ENCODE data around the gene RALGPS2. TPM values are rescaled to one million over a fixed set of nuclear protein-coding genes. Genes with fewer than 3 reads are reported as not detected.

The RALGPS2 gene
- total and polyA plus RNA-seq, 2 of the 13 experiments (the other 11 are each of a cell fraction or from before 2014, with no cell fraction given): 15.6 to 36.0 TPM

DNA sequence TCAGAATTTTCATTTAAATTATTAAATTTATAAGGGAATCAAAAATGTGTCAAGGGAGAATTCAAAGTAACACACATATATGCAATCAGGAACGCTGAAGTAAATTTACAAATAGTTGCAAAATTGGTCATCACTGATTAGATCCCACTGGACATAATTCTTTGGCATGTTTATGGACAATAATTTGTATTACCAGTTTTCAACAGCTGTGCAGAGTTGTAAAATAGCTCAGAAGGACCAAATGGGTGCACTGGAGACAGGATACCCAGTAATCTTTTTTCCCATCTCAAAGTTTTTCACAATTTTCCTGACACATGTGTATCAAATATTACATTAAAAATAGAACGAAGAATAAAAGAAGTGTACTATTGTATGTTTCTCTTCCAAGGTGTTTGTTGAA is 149.9 kb downstream of the RALGPS2 start (continued):
- TF ChIP-seq, protein P1, sequence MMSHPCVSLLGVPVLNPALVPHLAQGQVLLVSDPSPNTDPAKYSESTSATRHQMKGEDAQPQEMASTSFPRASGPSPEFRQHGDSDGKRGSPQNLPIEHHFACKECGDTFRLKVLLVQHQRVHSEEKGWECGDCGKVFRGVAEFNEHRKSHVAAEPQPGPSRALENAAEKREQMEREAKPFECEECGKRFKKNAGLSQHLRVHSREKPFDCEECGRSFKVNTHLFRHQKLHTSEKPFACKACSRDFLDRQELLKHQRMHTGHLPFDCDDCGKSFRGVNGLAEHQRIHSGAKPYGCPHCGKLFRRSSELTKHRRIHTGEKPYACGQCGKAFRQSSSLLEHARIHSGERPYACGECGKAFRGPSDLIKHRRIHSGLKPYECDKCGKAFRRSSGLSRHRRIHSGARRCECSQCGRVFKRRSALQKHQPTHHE (CRISPR knock-in tag; IDR thresholded peaks at IDR 0.05; ENCODE audit: borderline replicate concordance): no peak
- TF ChIP-seq NFRKB (IDR thresholded peaks at IDR 0.05): no peak

DNA sequence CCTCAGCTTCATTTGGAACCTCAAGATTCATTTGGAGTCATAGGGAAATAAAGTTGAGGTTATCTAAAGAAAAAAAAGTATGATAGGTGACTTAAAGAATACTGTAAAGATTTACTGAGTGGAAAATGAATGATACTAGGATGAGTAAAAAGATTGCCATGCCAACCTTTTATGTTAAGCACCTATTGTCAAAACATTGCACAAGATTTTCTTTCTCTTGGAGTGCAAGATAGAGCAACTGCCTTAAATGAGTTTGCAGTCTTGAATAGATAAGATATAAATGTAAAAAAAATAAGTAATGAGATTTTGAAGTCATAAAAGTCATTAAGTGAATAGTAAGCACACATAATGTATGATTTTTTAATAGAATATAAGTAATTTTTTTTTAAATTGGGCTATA is 150.9 kb downstream of the RALGPS2 start:
- no peak overlapping the region for H3K27ac ChIP-seq (ENCODE audit: extremely low read length, insufficient read depth, low read length)
- ChIA-PET CTCF (ENCODE audit: low intra/inter-chr PET ratio, low total read pairs) (no interaction called here), POLR2A (no interaction called here)
- no peak for DNase-seq (ENCODE audit: low spot score)
- no peak overlapping the region for H3K4me3 ChIP-seq (replicated peaks in 1 of 3; ENCODE audit: insufficient read depth in 1 of 3, low read depth in 2 of 3, low read length in 3 of 3)
- H3K9me3 ChIP-seq (ENCODE audit: low read length): no peaks in the 10 kb centered on the region
- H2AFZ ChIP-seq (ENCODE audit: low read length): no peak overlapping the region
- FAIRE-seq: no peak
- ATAC-seq: no peak
- H3K36me3 ChIP-seq (replicated peaks in 1 of 2; ENCODE audit: control insufficient read depth in 1 of 2, insufficient read depth in 2 of 2, low read length in 2 of 2): 0 out of 5 replicates have a peak, but pooled peaks cover 0 to 10% of the 10 kb centered on the region in 2 experiments
- H3K9ac ChIP-seq (ENCODE audit: insufficient read depth, low read depth, low read length): no peak overlapping the region
- BruUV-seq (replicated peaks): no TSS peak
- in situ Hi-C loops (cut with HindIII; ENCODE audit: extremely low pct_ligation_motif_present, low pct_unique_long_range_greater_than_20kb) (no loop called here), intact Hi-C loops (cut with micrococcal nuclease; ENCODE audit: unreplicated experiment) (loop anchor here (10.0 kb wide), 1 partner anchor 331 kb away; no protein-coding TSS in a partner anchor)
- H3K4me2 ChIP-seq (ENCODE audit: low read depth, low read length): no peak overlapping the region
- no peaks in the 10 kb centered on the region for H3K79me2 ChIP-seq (ENCODE audit: insufficient read depth, low read length)
- no peaks in the 10 kb centered on the region for H4K20me1 ChIP-seq (ENCODE audit: insufficient read depth, low read length)
- H3K4me1 ChIP-seq (ENCODE audit: insufficient read depth, low read length): peaks cover 21% of the 10 kb centered on the region
- H3K27me3 ChIP-seq (ENCODE audit: control insufficient read depth in 1 of 2, insufficient read depth in 2 of 2, low read length in 2 of 2): no peaks in the 10 kb centered on the region
- TF ChIP-seq, protein P2, sequence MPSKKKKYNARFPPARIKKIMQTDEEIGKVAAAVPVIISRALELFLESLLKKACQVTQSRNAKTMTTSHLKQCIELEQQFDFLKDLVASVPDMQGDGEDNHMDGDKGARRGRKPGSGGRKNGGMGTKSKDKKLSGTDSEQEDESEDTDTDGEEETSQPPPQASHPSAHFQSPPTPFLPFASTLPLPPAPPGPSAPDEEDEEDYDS (CRISPR knock-in tag; IDR thresholded peaks at IDR 0.05): no peak
- TF ChIP-seq, protein P3, sequence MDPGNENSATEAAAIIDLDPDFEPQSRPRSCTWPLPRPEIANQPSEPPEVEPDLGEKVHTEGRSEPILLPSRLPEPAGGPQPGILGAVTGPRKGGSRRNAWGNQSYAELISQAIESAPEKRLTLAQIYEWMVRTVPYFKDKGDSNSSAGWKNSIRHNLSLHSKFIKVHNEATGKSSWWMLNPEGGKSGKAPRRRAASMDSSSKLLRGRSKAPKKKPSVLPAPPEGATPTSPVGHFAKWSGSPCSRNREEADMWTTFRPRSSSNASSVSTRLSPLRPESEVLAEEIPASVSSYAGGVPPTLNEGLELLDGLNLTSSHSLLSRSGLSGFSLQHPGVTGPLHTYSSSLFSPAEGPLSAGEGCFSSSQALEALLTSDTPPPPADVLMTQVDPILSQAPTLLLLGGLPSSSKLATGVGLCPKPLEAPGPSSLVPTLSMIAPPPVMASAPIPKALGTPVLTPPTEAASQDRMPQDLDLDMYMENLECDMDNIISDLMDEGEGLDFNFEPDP (CRISPR knock-in tag; conservative IDR thresholded peaks at IDR 0.05): no peak
- TF ChIP-seq HOXA9 (CRISPR knock-in tag; IDR thresholded peaks at IDR 0.05; ENCODE audit: borderline replicate concordance): no peak
- TF ChIP-seq, protein P4, sequence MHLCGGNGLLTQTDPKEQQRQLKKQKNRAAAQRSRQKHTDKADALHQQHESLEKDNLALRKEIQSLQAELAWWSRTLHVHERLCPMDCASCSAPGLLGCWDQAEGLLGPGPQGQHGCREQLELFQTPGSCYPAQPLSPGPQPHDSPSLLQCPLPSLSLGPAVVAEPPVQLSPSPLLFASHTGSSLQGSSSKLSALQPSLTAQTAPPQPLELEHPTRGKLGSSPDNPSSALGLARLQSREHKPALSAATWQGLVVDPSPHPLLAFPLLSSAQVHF (CRISPR knock-in tag; IDR thresholded peaks at IDR 0.05): no peak
- no peak for TF ChIP-seq ASH2L (IDR thresholded peaks at IDR 0.05; ENCODE audit: insufficient read length, low read depth, low read length)
- TF ChIP-seq, protein P5, sequence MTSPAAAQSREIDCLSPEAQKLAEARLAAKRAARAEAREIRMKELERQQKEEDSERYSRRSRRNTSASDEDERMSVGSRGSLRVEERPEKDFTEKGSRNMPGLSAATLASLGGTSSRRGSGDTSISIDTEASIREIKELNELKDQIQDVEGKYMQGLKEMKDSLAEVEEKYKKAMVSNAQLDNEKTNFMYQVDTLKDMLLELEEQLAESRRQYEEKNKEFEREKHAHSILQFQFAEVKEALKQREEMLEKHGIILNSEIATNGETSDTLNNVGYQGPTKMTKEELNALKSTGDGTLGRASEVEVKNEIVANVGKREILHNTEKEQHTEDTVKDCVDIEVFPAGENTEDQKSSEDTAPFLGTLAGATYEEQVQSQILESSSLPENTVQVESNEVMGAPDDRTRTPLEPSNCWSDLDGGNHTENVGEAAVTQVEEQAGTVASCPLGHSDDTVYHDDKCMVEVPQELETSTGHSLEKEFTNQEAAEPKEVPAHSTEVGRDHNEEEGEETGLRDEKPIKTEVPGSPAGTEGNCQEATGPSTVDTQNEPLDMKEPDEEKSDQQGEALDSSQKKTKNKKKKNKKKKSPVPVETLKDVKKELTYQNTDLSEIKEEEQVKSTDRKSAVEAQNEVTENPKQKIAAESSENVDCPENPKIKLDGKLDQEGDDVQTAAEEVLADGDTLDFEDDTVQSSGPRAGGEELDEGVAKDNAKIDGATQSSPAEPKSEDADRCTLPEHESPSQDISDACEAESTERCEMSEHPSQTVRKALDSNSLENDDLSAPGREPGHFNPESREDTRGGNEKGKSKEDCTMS (CRISPR knock-in tag; conservative IDR thresholded peaks at IDR 0.05): no peak
- TF ChIP-seq, protein P6, sequence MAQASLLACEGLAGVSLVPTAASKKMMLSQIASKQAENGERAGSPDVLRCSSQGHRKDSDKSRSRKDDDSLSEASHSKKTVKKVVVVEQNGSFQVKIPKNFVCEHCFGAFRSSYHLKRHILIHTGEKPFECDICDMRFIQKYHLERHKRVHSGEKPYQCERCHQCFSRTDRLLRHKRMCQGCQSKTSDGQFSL (CRISPR knock-in tag; IDR thresholded peaks at IDR 0.05): no peak
- TF ChIP-seq, protein P7, sequence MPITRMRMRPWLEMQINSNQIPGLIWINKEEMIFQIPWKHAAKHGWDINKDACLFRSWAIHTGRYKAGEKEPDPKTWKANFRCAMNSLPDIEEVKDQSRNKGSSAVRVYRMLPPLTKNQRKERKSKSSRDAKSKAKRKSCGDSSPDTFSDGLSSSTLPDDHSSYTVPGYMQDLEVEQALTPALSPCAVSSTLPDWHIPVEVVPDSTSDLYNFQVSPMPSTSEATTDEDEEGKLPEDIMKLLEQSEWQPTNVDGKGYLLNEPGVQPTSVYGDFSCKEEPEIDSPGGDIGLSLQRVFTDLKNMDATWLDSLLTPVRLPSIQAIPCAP (CRISPR knock-in tag; IDR thresholded peaks at IDR 0.05; ENCODE audit: low read depth): no peak
- TF ChIP-seq TCF7L2 (IDR thresholded peaks at IDR 0.05; ENCODE audit: low read depth, low read length): no peak
- no peak for TF ChIP-seq SP1 (IDR thresholded peaks at IDR 0.05)
- no peak for TF ChIP-seq SP1 (CRISPR knock-in tag; IDR thresholded peaks at IDR 0.05)

Measured in HepG2 (cell line).